SKM-1 (cell line): ENCODE measurements around the gene ABR.
A peak's percentile ranks its signal among the peaks of the same experiment; 100 is the strongest.

Source experiments
- DNase-seq: peaks from one replicate; lab custom pipeline; 2025; ENCODE audit not compliant: unreplicated experiment; lab: John Stamatoyannopoulos, UW

Gene ABR

GRCh38 chr17:1011138-1011537 lies 168.6 kb downstream of the ABR start:
- no peak for DNase-seq

DNA sequence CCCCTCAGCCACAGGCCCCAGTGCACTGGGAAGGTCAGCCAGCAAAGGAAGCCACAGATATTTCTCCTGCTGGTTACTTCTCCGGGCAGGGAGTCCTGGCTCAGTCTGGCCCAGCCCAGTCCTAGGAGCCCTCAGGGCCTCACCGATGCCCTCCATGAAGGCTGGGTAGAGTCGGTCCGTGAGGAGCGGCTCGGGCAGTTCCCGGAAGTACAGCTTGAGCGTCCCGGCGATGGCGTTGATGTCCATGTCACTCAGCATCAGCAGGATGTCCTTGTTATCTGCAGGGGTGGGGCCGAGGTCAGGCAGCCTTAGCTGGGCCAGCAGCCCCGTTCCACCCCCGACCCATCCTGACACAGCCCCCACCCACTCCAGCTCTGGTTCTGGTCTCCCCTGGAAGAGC lies 169.2 kb downstream of the ABR start:
- no peak for DNase-seq

DNA sequence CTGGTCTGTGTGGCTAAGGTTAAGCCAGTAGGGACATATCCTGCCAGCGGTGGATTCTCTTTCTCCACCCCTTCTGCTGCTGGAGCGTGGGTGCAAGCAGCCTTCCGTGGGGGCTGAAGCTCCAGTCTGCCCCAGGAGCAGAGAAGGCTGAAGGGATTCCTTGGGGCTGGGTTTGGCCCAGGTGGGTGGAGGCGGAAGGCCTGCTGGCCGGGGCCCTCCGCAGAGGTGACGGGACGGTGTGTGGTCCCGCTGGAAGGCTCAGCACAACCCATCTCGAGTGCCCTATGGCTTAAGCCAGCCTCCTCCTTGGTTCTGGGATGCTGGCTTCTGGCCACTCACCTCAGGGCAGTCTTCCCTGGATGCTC lies 169.7 kb downstream of the ABR start:
- DNase-seq, result no peak

- DNase-seq, result no peak
Measured at GRCh38 chr17:1009229-1010085, 170.3 kb downstream of the ABR start.

GRCh38 chr17:1008008-1008761 lies 171.6 kb downstream of the ABR start:
- DNase-seq, result no peak

GRCh38 chr17:1007310-1008007 lies 172.3 kb downstream of the ABR start:
- DNase-seq, result no peak

DNA sequence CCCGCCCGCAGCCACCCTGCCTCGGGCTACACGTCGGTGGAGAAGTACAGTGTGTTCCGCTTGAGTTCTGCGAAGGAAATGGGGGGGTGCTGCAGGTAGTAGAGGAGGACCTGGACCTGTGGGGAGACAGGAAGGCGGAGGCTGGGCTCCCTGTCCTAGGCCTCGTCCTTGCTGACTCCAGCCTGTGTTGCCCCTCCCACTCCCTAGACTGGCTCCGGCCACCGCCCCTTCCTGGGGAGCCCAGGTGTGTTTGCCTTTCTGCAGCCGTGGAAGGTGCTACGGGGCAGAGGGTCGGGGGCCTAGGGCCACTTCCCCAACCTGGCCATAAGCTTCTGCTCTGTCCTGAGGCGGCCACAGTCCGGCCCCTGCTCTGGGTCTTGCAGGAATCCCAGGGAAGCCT lies 173.7 kb downstream of the ABR start:
- no peak for DNase-seq

- DNase-seq, result no peak
Measured at GRCh38 chr17:1005361-1005946, 174.3 kb downstream of the ABR start.

GRCh38 chr17:1004769-1005295 lies 174.9 kb downstream of the ABR start:
- DNase-seq, result no peak

GRCh38 chr17:1003972-1004768 lies 175.6 kb downstream of the ABR start:
- DNase-seq, result no peak

DNA sequence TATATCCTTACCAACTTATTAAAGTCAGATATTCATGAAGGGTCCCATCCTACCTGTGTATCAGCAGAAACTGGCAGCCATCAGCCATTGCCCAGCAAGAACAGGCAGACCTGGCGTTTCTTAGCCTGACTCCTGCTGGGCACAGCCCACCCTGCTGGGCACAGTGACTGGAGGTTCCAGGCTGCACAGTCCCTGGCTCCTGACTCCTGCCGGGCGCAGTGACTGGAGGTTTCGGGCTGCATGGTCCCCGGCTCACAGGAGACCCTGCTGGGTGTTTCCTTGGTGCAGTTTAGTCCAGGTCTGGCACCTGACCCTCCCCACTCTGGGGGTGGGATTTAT lies 176.2 kb downstream of the ABR start:
- DNase-seq, result no peak

DNA sequence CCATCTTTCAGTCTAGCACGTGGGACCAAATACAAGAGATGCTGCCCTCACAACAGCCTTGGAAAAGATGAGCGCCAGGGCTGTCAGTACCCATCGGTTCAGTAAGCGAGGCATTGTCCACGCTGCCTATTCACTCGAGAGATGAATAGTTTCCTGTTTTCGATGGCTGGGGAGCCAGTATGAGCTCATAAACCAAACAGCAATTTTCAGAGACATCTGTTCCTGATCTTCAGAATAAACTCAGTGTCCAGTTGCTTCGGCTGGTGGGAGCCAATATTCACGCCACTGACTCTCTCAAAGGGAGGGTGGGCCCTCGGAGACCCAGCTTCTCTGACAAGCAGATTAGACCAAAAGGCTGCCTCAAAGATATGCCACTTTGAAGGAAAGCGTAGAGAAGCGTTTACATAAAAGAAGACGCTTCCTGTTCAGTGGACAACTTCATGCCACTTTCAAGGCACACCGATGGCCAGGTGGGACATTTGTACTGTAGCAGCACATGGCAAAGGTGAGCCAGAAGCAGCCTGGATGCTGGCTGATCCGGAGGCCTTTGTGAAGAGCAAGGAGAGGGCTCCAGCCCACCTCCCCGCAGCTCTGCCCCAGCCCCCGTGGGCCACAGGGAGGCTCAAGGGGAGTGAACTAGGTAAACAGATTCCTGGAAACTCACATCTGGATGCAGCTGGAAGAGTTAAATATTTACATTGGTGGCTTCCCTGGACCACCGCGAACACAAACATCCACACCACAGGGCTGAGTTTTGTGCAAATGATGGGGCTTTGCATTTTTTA lies 176.8 kb downstream of the ABR start:
- DNase-seq, result no peak

DNA sequence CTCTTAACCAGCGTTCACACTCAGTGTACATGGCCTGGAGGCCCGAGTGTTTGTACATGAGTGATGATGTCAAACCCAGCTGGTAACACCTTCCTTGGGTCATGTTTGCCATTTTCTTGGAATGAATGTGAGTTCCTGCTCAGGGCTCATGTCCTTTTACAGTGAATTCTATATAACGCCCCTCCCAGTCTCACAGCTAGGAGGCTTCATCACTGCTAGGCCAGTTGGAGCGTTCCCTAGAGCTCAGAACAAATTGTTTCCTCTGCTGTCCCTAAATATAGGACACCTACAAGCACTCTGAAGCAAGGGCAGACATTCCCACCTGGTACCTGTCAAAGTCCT lies 177.4 kb downstream of the ABR start:
- no peak for DNase-seq

GRCh38 chr17:1001640-1002411 lies 178.0 kb downstream of the ABR start:
- DNase-seq, result no peak

GRCh38 chr17:1000597-1001461 lies 179.0 kb downstream of the ABR start:
- DNase-seq, result no peak

DNA sequence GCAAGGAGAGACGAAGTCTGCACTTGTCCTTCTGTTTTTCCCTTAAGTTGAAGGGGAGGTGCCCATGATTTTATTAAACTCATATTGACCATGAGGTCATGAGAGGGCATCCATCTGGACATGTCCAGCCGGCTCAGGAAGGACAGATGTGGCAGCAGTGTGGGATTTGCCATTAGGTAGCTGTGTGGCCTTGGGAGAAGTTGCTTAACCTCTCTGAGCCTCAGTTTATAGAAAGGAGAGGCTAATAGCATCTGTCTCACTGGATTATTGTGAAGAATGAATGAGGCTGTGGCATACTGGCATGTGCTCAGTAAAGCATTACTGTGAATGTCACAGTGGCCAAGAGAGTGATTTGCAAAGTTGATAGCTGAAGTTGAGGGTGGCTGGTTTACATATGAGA lies 181.7 kb downstream of the ABR start:
- no peak for DNase-seq

DNA sequence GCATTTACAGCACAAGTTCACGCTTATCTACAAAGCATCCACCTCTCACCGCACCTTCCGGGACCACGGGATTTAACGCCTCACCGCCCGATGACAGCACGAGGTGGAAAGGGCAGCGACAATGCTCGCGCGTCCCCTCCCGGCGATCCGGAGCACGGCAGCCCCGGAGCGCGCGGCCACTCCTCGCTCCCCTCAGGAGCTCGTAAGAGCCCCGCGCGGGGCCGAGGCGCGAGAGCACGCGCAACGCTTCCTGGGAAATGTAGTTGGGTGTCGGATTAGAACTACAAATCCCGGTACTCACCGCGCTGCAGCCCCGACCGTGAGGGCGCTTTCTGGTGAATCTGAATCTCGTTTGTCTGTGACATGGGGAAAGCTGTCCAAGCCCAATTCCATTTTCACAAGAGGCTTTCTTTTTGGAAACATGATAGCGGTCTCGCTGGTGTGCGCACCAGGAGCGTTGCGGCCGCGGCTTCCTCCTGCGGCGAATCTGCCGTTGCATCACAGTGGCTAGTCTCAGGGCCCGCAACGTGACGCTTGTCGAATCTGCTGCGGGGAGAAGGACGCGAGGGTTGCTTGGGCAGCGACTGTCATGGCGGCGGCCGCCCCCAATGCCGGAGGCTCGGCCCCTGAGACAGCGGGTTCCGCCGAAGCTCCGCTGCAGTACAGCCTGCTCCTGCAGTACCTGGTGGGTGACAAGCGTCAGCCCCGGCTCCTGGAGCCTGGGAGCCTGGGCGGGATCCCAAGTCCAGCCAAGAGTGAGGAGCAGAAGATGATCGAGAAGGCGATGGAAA lies 183.0 kb downstream of the ABR start, which contains the start of gene TIMM22:
Gene TIMM22, plus strand, starts transcription at position 576 of the 791 bp plus-strand sequence. Its CDS starts 14 bp downstream, at position 590.
- peak; percentile 68 for DNase-seq
